Activated naive CD8-positive, alpha-beta T cell treated with anti-CD3 and anti-CD28 coated beads, Interleukin-2, amount 10 ng/mL, durations not matched to agents 7 days and 5 days (primary cell): ENCODE results near the gene IL7R. TPM values are rescaled to one million over a fixed set of nuclear protein-coding genes. Genes with fewer than 3 reads are reported as not detected.

Experiments
- total RNA-seq, 2 experiments: library from RNA; stranded (reverse); gene quantifications; one replicate each; pipeline ENCODE4 v1.2.3, GENCODE V29; 2021

IL7R gene
- total RNA-seq, 2 experiments from 2014 or later = 738 to 891 TPM

Other genes with a start within 250 kb of the IL7R start
- gene SPEF2, start 239.0 kb upstream of the IL7R start, total RNA-seq = 10 to 100 TPM; 13.7 to 17.8 TPM
- gene CAPSL, start 81.7 kb downstream of the IL7R start, total RNA-seq = not detected
- not detected for gene UGT3A1, start 134.5 kb downstream of the IL7R start, total RNA-seq
- not detected for gene UGT3A2, start 210.0 kb downstream of the IL7R start, total RNA-seq